ENCODE data around the gene BEND6.
"Not testable (repeated sequence)": the region's sequence is repeated elsewhere in the genome, so short reads cannot be mapped to it uniquely, and the experiment has no call there.

Gene BEND6

GRCh38 chr6:56984361-56984760 lies 29.5 kb downstream of the BEND6 start:
- DNase-seq (ENCODE audit: low read depth), result no peak

GRCh38 chr6:56984884-56985283 lies 30.0 kb downstream of the BEND6 start:
- DNase-seq (ENCODE audit: low read depth), result no peak

- DNase-seq (ENCODE audit: low read depth), result no peak
Measured at GRCh38 chr6:56986611-56987010, 31.7 kb downstream of the BEND6 start.

- no peak for DNase-seq (ENCODE audit: low read depth)
Measured at GRCh38 chr6:56988145-56988544, 33.2 kb downstream of the BEND6 start.

GRCh38 chr6:56992036-56992435 lies 37.1 kb downstream of the BEND6 start:
- no peak for DNase-seq (ENCODE audit: low read depth)

GRCh38 chr6:56992703-56993102 lies 37.8 kb downstream of the BEND6 start:
- no peak for DNase-seq (ENCODE audit: low read depth)

GRCh38 chr6:56995347-56995902 lies 40.5 kb downstream of the BEND6 start:
- DNase-seq (ENCODE audit: low read depth), result no peak

- no peak for DNase-seq (ENCODE audit: low read depth)
Measured at GRCh38 chr6:56996401-56996800, 41.5 kb downstream of the BEND6 start.

GRCh38 chr6:56999049-56999448 lies 44.1 kb downstream of the BEND6 start:
- no peak for DNase-seq (ENCODE audit: low read depth)

- DNase-seq (ENCODE audit: low read depth), result not testable (repeated sequence)
Measured at GRCh38 chr6:56999748-57000147, 44.8 kb downstream of the BEND6 start.

GRCh38 chr6:57002197-57002596 lies 47.3 kb downstream of the BEND6 start:
- no peak for DNase-seq (ENCODE audit: low read depth)

- no peak for DNase-seq (ENCODE audit: low read depth)
Measured at GRCh38 chr6:57004292-57004691, 49.4 kb downstream of the BEND6 start.

GRCh38 chr6:57006101-57006500 lies 51.2 kb downstream of the BEND6 start:
- DNase-seq (ENCODE audit: low read depth), result no peak

GRCh38 chr6:57008069-57008468 lies 53.2 kb downstream of the BEND6 start:
- not testable (repeated sequence) for DNase-seq (ENCODE audit: low read depth)

- peak; percentile 78 for DNase-seq (ENCODE audit: low read depth)
Measured at GRCh38 chr6:57013521-57013926, 58.6 kb downstream of the BEND6 start.

GRCh38 chr6:57017069-57017468 lies 62.2 kb downstream of the BEND6 start:
- no peak for DNase-seq (ENCODE audit: low read depth)

GRCh38 chr6:57017841-57018240 lies 62.9 kb downstream of the BEND6 start:
- DNase-seq (ENCODE audit: low read depth), result no peak

- no peak for DNase-seq (ENCODE audit: low read depth)
Measured at GRCh38 chr6:57019434-57019833, 64.5 kb downstream of the BEND6 start.

GRCh38 chr6:57021086-57021720 lies 66.3 kb downstream of the BEND6 start:
- DNase-seq (ENCODE audit: low read depth), result peak; percentile 30

- DNase-seq (ENCODE audit: low read depth), result no peak
Measured at GRCh38 chr6:57024321-57024720, 69.4 kb downstream of the BEND6 start.

GRCh38 chr6:57024775-57025174 lies 69.9 kb downstream of the BEND6 start:
- no peak for DNase-seq (ENCODE audit: low read depth)

GRCh38 chr6:57026001-57026400 lies 71.1 kb downstream of the BEND6 start:
- DNase-seq (ENCODE audit: low read depth), result no peak

- no peak for DNase-seq (ENCODE audit: low read depth)
Measured at GRCh38 chr6:57027301-57027700, 72.4 kb downstream of the BEND6 start.

GRCh38 chr6:57029213-57029612 lies 74.3 kb downstream of the BEND6 start:
- DNase-seq (ENCODE audit: low read depth), result no peak

All from HS-5 (cell line).